C4-2B (cell line): ENCODE data around the gene RIMBP3B.
"Not testable (repeated sequence)": the region's sequence is repeated elsewhere in the genome, so short reads cannot be mapped to it uniquely, and the experiment has no call there.

Experiments used
- CTCF ChIP-seq: fragments of 450-650 bp; conservative IDR thresholded peaks from 2 replicates; pipeline ENCODE4 v1.5.1; 2017; ENCODE audit warnings: mild to moderate bottlenecking
- ZFX ChIP-seq: fragments of 450-650 bp; IDR thresholded peaks from 2 replicates; pipeline ENCODE4 v1.6.1; 2017

GRCh38 chr22:21420180-21420763, 36.7 kb downstream of the RIMBP3B start:
- TF ChIP-seq CTCF, ZFX: not testable (repeated sequence)
